GM21390 (cell line): ENCODE measurements around the gene TECPR2.

Experiments used
- ATAC-seq: cut with Tn5 transposase; IDR thresholded peaks from one replicate; pipeline ENCODE4 v1.9.1; 2021; ENCODE audit not compliant: unreplicated experiment

Gene TECPR2

DNA sequence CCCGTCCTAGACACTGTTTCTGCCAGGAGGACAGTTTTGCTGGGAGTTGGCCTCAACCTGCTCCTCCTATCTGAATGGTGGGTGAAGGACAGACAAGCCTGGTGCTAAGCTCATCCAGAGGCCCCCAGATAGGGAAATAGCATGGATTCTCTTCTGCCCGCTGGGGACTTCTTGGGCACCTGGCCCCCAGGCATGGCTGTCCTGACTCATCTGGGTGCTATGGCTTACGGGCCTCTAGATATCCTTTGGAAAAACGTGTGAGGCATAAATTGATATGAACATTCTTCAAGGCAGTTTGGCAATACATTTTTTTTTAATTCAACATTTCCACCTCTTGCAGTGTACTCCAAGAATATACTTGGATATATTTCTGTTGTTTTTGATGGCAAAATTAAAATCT is 8.6 kb downstream of the TECPR2 start:
- no peak for ATAC-seq

DNA sequence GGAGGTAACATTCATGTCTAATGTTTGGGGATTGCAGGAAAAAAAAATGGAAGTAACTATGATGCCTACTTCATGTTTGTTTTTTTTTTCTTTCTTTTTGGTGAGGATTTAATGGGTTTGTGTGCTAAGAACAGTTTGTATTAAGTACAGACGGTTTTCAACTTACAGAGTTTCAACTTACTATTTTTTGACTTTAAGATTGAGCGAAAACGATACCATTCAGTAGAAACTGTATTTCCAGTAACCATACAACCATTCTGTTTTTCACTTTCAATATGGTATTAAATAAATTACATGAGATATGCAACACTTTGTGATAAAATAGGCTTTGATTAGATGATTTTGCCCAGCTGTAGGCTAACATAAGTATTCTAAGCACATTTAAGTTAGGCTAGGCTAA is 10.4 kb downstream of the TECPR2 start:
- peak; percentile 39 for ATAC-seq

DNA sequence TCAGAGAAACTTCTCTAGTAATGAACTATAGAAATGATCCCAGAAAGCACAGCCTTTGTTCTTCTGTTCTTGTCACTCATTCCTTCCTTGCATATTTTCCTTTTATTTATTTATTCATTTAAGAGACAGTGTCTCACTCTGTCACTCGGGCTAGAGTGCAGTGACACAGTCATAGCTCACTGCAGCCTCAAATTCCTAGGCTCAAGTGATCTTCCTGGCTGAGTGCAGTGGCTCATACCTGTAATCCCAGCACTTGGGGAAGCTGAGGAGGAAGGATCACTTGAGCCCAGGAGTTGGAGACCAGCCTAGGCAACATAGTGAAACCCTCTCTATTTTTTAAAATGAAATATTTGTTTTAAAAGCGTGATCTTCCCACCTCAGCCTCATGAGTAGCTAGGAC is 11.5 kb downstream of the TECPR2 start:
- no peak for ATAC-seq

DNA sequence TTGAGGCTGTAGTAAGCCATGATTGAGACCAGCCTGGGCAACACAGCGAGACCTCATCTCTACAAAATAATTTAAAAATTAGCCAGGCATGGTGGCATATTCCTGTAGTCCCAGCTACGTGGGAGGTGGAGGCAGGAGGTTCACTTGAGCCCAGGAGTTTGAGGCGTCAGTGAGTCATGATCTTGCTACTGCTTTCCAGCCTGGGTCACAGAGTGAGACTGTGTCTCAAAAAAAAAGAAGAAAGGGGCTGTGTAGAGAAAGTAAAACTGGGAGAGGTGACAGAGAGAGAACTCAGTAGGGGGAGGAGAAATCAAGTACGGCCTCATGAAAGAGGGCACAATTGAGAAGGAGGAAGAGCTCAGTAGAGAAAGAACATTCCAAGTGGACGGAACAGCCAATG is 12.4 kb downstream of the TECPR2 start:
- no peak for ATAC-seq

DNA sequence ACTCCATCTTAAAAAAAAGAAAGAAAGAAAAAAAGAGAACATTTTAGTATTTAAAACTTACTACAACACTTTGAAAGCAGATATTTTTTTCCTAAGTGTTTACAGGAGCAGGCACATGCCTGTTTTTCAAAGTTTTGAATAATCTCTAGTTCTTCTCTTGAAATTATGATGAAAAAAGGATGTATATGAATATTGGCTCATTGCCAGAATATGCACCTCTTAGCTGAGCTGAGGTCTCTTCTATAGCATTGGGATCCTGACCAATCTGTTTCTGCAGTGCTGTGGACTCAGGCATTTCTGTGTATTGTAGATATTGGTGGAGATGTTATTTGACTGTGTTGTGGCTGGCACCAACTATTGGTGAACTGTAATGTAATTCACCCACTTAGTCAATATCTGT is 15.0 kb downstream of the TECPR2 start:
- ATAC-seq, result no peak

DNA sequence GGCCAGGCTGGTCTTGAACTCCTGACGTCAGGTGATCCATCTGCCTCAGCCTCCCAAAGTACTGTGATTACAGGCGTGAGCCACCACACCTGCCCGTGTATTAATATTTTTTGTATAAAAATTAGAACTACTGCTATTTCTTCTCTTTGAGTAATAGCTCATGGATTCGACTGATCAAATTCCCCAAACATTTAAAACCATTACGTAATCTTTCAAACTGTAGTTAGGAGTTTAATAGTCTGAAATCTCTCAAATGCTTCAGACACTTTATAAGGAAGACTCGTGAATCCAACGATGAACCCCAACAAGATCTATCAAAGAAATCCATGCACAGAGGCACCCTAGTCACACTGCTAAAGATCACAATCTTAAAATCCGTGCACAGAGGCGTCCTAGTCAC is 16.1 kb downstream of the TECPR2 start:
- no peak for ATAC-seq

DNA sequence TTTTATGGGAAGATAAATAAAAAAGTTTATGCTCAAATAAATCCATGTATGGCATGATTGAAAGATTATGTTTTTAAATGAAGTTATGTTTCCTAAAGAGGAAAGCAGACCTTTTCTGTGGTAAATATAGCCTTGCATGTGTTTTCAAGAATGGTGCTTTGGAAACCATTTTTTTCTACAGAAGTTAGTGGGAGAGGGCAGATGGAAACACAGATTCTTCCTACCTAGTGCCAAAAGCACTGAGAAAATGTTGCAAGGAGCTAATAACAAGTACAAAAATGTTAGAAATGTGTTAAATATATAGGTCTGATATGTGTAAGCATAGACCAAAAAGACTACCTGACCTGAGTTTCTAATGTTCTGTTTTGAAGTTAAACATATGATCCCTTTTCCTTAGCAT is 24.3 kb downstream of the TECPR2 start:
- no peak for ATAC-seq

DNA sequence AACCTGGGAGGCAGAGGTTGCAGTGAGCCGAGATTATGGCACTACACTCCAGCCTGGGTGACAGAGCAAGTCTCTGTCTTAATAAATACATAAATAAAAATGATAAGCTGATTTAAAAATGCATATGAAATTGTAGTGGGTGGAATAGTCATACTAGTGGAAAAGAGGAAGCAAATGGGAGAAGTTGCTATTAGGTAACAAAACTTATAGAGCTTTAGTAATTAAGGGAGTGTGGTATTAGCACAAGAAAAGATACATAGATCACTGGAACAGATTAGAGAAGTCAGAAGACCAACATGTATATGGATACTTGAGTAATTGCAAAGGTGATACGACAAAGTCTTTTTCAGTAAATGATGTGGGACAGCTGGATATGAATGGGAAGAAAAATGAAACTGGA is 26.5 kb downstream of the TECPR2 start:
- ATAC-seq, result no peak

DNA sequence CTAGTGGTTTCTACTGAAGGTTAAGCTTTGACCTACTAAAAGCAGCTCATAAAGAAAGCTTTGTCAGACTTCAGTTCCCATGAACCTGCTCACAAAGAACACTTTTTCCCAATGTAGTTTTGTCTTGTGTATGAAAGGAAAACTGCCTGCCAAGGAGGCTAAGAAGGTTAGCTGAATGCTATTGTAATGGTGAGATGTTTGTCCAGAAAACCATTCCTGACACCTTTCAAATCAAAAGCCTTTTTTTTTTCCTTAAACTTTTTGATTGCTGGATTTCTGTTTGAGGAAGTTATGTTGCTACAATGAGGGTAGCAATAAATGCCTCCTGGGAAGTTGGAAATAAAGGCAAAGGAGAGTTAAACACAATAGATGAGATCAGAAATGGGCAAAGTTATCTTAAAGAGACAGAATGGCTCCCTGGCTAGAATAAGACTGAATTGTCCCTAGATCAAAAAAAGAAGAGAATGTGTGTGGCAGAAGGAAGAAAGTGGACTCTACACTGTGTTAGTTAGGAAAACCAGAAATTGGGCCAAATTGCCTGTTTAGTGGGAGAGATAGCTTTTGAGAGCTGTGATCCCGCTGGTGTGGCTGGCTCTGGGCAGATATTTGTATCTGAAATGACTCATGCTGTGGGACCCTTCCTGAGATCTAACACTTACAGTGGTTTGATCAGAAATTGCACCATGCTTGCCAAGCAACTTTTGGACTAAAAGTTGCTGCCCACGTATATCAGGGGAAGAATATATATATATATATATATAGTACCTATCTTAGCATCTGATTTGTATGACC is 27.5 kb downstream of the TECPR2 start:
- no peak for ATAC-seq

DNA sequence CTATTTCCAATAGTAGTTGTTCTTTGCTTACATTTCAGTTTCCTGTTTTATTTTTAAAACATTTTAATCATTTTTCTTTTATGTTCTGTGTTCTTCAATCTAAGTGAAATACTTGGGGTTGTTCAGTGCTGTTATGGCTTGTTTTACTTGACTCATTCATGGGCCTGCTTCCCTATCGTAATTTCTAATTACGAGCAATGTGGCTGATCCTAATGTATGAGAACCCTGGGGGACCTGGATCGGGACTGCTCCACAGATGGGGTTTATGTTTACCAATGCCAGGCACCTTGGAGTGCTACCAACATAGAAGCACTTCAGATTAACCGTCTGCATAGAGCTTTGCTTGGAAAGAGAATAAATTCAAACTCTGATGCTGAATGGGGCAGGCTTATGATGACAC is 29.8 kb downstream of the TECPR2 start:
- no peak for ATAC-seq

DNA sequence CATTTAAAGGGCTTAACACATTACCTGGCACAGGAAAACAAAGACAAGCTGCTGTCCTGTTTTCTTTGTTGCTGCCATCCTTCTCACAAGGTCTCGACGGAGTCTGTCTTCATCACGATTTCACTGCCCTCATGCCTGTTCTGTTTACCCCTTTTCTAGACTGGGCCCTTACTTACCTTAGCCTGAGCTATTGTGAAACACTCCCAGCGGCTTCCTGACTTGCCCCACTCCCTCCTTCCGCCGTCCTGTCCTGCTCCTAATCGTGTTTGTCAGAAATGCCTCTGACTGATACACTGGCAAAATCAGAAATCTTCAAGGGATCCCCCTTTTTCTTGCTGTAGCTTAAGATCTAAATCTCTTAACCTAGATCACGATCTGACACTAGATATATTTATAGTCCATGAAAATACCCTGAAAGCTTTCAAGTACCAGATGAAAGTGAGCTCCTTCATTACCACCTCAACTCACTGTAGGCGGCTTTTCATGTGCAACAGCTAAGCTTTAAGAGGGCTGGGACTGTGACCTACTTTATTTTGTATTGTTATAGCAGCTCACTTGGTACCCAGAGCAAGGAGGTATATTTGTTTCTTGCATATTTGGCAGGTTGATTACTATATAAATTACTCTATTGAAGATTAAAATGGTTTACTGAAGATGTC is 32.1 kb downstream of the TECPR2 start:
- no peak for ATAC-seq

DNA sequence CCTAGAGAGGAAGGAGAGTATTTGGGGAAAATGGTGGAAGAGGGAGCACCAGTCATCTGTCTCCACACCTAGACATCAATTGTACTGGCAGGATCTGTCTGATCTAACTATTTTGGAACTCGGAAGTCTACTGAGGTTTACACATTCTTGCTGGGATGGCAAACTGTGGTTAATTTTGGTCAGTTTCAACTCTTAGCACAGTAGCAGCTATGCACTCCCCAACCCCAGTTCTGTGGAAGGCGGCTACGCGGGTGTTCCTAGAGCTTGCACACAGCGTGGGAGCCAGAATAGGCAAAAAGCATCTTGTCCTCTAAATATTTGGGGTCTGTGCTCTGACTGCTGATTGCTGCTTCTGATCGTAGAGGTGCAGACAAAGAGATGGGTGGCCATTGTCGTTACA is 33.8 kb downstream of the TECPR2 start:
- no peak for ATAC-seq

DNA sequence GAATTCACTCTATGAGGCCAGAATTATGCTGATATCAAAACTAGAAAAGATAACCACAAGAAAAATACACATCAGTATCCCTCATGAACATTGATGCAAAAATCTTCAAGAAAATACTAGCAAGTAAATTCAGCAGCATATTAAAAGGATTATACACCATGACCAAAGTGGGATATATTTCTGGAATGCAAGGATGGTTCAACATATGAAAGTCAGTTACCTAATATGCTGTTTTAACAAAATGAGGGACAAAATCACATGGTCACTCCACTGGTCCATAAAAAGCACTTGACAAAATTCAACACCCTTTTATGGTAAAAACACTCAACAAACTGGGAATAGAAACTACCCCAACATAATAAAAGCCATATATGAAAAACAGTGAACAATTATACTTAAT is 40.3 kb downstream of the TECPR2 start:
- ATAC-seq, result no peak

DNA sequence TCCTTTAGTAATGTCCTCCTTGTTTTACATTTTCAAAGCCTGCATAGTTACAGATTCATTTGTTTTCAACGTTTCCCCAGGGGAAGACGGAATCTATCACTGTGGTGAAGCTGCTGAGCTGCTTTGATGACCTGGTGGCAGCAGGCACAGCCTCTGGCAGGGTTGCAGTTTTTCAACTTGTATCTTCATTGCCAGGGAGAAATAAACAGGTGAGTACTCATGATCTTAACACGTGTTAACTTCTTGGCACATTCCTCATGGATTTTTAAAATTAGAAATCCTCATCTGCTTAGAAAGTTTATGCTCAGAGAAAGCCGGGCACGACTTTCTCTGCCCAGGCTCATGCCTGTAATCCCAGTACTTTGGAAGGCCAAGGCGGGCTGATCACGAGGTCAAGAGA is 44.5 kb downstream of the TECPR2 start:
- no peak for ATAC-seq

DNA sequence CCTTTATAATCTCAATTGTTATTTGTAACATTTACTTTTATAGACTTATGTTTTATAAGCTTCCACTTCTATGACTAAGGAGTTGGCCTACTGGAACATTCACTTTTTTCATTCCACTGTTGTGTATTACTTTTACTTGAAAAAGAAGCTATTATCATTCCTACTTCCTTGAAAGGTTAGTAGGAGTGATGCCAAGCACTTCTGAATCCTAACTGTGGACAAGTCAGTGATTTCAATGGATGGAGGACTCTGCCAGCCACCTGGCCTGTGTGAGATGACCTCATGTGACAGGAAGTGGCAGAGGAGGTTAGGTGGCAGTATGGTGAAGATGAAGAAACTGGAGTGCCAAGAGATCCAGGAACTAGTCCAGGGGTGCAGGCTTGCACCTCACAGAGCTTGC is 46.0 kb downstream of the TECPR2 start:
- no peak for ATAC-seq

DNA sequence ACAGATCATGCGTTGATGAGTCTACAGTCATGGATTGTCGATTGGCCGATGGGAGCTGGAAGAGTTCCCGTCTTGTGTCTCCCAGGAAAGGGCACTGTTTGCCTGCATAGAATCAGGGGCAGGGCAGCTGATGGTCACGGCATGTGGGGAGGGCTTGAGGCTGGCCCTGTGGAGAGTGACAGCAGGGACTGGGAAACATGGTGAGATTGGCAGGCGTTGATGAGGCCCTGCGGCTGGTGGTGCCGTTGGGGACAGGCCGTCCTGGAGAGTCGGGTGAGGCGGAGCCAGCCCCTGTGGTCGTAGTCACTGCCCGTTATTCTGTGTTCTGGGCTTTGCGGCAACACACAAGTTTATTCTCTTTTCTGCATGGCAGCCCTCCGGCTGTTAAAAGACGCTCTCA is 52.9 kb downstream of the TECPR2 start:
- ATAC-seq, result no peak

DNA sequence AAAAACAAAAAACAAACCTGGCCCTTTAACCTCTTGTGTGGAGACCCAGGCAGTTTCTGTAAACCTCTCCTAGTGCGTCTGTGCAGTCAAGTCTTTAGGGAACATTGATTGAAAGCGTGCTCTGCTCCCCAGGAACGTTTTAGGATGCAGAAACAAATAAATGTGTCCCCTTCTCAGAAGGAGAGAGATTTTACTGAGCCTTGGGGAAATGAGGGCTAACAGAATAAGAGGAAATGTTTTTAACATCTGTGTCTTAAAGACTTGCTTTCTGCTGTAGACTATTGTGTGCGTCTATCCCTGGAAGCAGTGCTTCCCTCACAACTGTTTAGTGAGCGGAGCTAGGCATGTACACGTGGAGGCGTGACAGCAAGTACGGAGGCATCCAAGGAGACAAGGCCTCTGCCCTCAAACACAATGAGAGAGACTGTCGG is 54.3 kb downstream of the TECPR2 start:
- ATAC-seq, result no peak

DNA sequence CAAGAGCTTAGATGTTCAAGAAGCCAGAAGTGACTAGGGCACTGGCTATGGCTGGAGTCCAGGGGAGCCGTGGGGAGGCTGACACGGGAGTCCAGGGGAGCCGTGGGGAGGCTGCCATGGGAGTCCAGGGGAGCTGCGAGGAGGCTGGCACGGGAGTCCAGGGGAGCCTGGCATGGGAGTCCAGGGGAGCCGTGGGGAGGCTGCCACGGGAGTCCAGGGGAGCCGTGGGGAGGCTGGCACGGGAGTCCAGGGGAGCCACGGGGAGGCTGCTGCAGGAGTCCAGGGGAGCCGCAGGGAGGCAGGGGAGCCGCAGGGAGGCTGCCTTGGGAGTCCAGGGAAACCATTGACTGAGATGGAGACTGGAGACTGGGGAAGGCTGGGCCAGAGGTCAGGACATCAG is 54.9 kb downstream of the TECPR2 start:
- no peak for ATAC-seq

DNA sequence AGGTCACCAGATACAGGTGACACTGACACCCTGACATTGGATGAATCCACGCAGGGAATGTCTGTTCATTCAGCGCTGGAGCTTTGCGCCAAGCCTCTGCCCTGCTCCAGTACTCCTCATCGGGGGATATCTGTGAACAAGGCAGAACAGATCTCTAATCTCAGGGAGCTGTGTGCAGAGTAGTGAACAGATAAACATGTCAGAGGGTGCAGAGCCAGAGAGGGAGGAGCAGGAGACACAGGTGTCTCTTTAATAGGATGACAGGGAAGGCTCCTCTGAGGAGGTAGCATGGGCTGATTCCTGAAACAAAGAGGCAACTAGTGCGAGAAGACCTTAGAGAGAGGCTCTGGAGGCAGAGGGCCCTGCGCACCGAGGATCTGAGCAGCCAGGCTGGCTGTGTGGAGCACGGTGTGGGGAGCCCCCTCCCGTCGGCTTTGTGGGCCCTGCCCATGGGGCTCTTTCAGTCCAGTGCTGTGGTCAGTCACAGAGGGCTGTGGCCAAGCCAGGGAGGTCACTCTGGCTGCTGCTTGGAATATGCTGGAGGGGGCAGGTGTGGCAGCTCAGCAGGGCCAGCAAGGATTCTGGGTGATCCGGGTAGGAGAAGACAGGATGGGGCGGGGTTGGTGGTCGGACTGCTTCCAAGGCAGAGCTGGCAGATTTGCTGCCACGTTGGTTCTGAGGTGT is 55.6 kb downstream of the TECPR2 start:
- no peak for ATAC-seq

DNA sequence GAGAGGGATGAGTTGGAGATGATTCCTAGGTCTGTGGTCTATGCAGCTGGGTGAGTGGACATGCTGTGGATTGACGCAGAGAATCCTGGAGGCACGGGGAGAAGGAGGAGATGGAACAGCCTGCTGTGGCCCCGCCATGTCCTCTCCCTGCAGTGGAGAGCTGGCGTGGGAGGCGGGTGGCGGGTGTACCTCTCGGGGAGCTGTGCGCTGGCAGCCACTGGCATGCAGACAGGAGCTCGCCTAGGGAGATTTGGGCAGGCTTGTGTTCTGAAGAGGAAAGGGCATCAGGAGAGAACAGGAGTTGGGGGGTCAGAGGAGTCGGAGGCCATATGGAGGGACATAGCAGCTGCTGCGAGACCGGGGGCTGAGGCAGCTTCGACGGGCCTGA is 56.1 kb downstream of the TECPR2 start:
- ATAC-seq, result no peak

DNA sequence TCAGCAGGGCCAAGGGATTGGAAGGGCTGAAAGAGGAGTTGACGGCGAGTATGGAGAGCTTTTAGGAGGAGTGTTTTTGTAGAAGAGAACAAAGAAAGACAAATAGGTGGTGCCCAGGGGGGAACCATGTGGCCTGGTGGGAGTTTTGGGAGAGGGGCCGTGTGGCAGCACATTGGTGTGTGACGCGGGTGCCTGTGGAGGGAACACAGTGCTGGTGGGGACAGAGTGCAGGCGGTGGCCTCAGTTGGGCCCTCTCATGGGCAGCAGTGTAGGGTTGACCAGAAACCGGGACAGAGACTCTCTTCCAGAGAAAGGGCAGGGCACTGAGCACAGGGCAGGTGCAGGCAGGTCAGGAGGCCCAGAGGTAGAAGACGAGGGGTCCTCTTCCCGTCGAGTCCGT is 56.5 kb downstream of the TECPR2 start:
- no peak for ATAC-seq

DNA sequence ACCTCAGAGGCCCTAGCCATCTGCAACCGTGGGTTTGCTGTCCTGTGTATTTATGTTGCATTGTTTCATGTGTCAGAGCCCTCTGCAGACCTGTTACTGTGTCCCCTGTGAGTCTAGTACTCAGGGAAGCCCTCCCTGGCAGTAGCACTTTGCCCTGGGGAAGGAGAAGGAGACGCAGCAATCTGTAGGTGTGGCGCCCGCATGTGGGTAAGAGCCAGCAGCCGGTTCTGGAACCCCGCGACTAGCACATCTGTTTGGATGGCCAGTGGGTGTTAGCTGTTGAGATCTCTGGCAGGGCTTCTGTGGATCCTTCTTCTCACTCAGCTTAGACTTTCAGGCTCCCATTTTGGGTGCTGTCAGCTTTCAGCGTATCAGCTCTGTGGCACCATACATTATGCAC is 57.0 kb downstream of the TECPR2 start:
- ATAC-seq, result no peak
